IMR-90 (cell line): ENCODE measurements around the gene SLC1A7. TPM values are rescaled to one million over a fixed set of nuclear protein-coding genes. Genes with fewer than 3 reads are reported as not detected.

Experiments used
- polyA plus RNA-seq, 3 experiments: library from polyadenylated mRNA; depleted of rRNA; stranded (reverse); fragments of >200 nt; gene quantifications; 2 replicates each; pipeline ENCODE4 v1.2.3, GENCODE V29; 2012; ENCODE audit warnings: low replicate concordance in 1 of 3
- total RNA-seq: library from RNA; depleted of rRNA; stranded (reverse); fragments of >200 nt; gene quantifications from 2 replicates; pipeline ENCODE4 v1.2.3, GENCODE V29; 2012
- TF ChIP-seq, protein P1 (sequence below): conservative IDR thresholded peaks from 2 replicates; pipeline ENCODE4 v1.5.1; 2012; ENCODE audit warnings: mild to moderate bottlenecking, low read depth, low read length, improper control_type of control experiment

Gene SLC1A7
- total and polyA plus RNA-seq, 2 of the 4 experiments (the other 2 are of a cell fraction) = 0.05 TPM; not detected in 1

DNA sequence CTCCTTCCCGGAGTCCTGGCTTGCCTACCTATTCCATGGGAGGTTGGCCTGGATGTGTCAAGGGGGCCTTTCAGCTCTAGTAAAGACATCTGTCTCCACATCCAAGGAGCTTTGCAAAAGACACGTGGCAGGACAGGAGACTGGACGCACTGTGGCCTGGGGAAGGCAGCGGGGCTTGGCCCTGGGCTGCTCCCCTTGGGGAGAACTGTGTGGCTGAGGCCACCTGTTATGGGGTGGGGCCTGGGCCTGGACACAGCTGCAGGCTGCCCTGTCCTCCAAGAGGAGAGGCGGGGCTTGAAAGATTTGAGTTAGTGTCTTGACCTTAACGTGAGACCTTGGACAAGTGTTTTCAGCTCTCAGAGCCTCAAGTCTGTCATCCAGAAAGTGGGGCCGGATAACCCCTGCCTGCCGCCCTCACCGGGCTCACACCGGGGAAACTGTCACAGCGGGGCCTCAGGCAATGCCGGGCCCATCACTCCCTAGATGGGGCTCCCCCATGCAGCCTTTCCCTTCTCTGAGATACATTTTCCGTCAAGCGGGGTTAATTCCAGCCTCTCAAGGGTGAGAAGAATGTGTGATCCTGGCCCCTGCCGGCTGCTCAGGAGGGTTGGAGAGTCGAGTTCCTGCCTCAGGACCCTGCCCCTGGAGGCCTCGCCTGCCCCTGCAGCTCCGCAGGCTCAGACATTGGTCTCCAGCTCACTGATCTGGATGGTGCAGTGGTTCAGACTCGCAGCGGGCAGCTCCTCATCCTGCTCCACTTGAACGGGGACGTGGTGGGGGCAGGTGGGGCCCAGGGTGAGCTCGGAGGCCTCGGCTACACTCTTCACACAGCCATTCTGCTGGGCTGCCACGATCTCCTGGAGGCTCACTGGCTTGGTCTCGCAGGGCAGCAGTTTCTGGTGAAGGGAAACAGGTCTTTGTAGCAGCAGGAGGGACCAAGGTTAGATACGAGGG is 54.8 kb downstream of the SLC1A7 start (continued):
- TF ChIP-seq, protein P1, sequence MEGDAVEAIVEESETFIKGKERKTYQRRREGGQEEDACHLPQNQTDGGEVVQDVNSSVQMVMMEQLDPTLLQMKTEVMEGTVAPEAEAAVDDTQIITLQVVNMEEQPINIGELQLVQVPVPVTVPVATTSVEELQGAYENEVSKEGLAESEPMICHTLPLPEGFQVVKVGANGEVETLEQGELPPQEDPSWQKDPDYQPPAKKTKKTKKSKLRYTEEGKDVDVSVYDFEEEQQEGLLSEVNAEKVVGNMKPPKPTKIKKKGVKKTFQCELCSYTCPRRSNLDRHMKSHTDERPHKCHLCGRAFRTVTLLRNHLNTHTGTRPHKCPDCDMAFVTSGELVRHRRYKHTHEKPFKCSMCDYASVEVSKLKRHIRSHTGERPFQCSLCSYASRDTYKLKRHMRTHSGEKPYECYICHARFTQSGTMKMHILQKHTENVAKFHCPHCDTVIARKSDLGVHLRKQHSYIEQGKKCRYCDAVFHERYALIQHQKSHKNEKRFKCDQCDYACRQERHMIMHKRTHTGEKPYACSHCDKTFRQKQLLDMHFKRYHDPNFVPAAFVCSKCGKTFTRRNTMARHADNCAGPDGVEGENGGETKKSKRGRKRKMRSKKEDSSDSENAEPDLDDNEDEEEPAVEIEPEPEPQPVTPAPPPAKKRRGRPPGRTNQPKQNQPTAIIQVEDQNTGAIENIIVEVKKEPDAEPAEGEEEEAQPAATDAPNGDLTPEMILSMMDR = no peak
